Stimulated activated CD8-positive, alpha-beta memory T cell treated with anti-CD3 and anti-CD28 coated beads, Interleukin-4, amount 100 ng/mL, for 48 hours (primary cell): ENCODE results near the gene NRL.

Experiments
- DNase-seq: peaks from one replicate; pipeline ENCODE4 v3.0.0-alpha.2; 2020

Gene NRL

GRCh38 chr14:24080888-24081738, 33.6 kb downstream of the NRL start:
- DNase-seq: peak; percentile 80

GRCh38 chr14:24080142-24080530, 34.6 kb downstream of the NRL start:
- DNase-seq: no peak

GRCh38 chr14:24079491-24080141, 35.1 kb downstream of the NRL start:
- DNase-seq: no peak

GRCh38 chr14:24078146-24078545, 36.6 kb downstream of the NRL start:
- no peak for DNase-seq

- DNase-seq: no peak
These were observed 37.7 kb downstream of the NRL start for GRCh38 chr14:24077086-24077485.

GRCh38 chr14:24076302-24076601, 38.5 kb downstream of the NRL start:
- DNase-seq: no peak

GRCh38 chr14:24075485-24076301, 39.1 kb downstream of the NRL start:
- no peak for DNase-seq

GRCh38 chr14:24074625-24075484, 39.9 kb downstream of the NRL start:
- DNase-seq: no peak

- DNase-seq: no peak
These were observed 41.6 kb downstream of the NRL start for GRCh38 chr14:24072881-24073877.

- no peak for DNase-seq
These were observed 42.3 kb downstream of the NRL start for GRCh38 chr14:24072436-24072835.

GRCh38 chr14:24071836-24072430, 42.8 kb downstream of the NRL start:
- DNase-seq: no peak

- peak; percentile 68 for DNase-seq
These were observed 43.5 kb downstream of the NRL start, which contains the start of gene CPNE6 for GRCh38 chr14:24071144-24071697. Gene CPNE6 (plus strand): TSS chr14:24071562. CDS start chr14:24072937, 1,375 bp downstream.

GRCh38 chr14:24070285-24071143, 44.2 kb downstream of the NRL start:
- no peak for DNase-seq

GRCh38 chr14:24069411-24069735, 45.4 kb downstream of the NRL start:
- DNase-seq: no peak

GRCh38 chr14:24068711-24069410, 45.9 kb downstream of the NRL start:
- DNase-seq: no peak

GRCh38 chr14:24067133-24068082, 47.3 kb downstream of the NRL start:
- no peak for DNase-seq

GRCh38 chr14:24066496-24067132, 48.1 kb downstream of the NRL start:
- DNase-seq: no peak
